ENCODE data around the gene STAC3. TPM values are rescaled to one million over a fixed set of nuclear protein-coding genes. Genes with fewer than 3 reads are reported as not detected.

The STAC3 gene
- total and polyA plus RNA-seq, 10 of the 15 experiments (the other 5 are each of a cell fraction or from before 2014, with no cell fraction given), result 0.49 to 9.9 (median 3.8) TPM

- TF ChIP-seq FOXK2 (IDR thresholded peaks at IDR 0.05) (no peak), CEBPB (IDR thresholded peaks at IDR 0.05; ENCODE audit: borderline replicate concordance in 1 of 2, low read depth in 2 of 2, low read length in 2 of 2) (no peak), ETV6 (conservative IDR thresholded peaks at IDR 0.05 in 1 of 2, IDR thresholded peaks at IDR 0.05 in 1 of 2; ENCODE audit: borderline replicate concordance in 1 of 2, low read depth in 1 of 2) (no peak)
Observed at GRCh38 chr12:57261428-57261865, 10.5 kb upstream of the STAC3 start (continued).

DNA sequence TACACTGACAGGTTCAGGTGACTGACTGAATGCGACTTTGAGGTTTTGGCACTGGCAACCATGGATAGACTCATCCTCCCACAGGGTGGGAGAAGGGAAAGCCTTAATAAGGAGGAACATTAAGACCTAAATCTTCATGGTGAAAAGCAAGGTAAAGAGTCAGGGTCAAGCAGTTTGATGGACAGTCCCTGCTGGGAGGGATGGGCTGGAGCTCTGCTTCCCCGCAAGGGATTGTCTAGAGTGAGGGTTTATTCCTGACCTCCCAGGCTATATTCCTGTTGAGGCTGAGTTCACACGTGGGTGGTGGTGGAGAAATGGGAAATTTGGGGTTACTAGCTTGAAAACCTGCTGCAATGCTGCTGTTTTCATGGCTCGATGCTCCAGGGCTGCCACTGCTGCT, 9.4 kb upstream of the STAC3 start:
- no peaks in the 10 kb centered on the region for H3K27me3 ChIP-seq (replicated peaks in 1 of 2; ENCODE audit: control insufficient read depth in 2 of 2, insufficient read depth in 2 of 2, low read length in 1 of 2)
- no peak for FAIRE-seq
- no TSS peak for BruUV-seq (replicated peaks)
- no peak for TF ChIP-seq ZNF24 (IDR thresholded peaks at IDR 0.05)
- no peak for TF ChIP-seq SUPT20H (IDR thresholded peaks at IDR 0.05; ENCODE audit: borderline replicate concordance, control insufficient read depth, low read depth, low read length)
- TF ChIP-seq, protein P1, sequence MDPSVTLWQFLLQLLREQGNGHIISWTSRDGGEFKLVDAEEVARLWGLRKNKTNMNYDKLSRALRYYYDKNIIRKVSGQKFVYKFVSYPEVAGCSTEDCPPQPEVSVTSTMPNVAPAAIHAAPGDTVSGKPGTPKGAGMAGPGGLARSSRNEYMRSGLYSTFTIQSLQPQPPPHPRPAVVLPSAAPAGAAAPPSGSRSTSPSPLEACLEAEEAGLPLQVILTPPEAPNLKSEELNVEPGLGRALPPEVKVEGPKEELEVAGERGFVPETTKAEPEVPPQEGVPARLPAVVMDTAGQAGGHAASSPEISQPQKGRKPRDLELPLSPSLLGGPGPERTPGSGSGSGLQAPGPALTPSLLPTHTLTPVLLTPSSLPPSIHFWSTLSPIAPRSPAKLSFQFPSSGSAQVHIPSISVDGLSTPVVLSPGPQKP (IDR thresholded peaks at IDR 0.05; ENCODE audit: low read depth, low read length), result no peak
- no peak for TF ChIP-seq ATF3 (IDR thresholded peaks at IDR 0.05; ENCODE audit: borderline replicate concordance, extremely low read depth, low read depth, low read length)
- TF ChIP-seq MAX (IDR thresholded peaks at IDR 0.05; ENCODE audit: low read depth, low read length), result no peak
- TF ChIP-seq EP300 (IDR thresholded peaks at IDR 0.05; ENCODE audit: borderline replicate concordance in 1 of 2, control insufficient read depth in 1 of 2, low read depth in 2 of 2, low read length in 2 of 2), result no peak
- TF ChIP-seq ETV6 (conservative IDR thresholded peaks at IDR 0.05 in 1 of 2, IDR thresholded peaks at IDR 0.05 in 1 of 2; ENCODE audit: borderline replicate concordance in 1 of 2, low read depth in 1 of 2), result no peak
- TF ChIP-seq CBX3 (IDR thresholded peaks at IDR 0.05; ENCODE audit: borderline replicate concordance, low read depth), result no peak
- no peak for TF ChIP-seq SREBF1 (IDR thresholded peaks at IDR 0.05; ENCODE audit: low read length)
- no peak for TF ChIP-seq IRF4 (IDR thresholded peaks at IDR 0.05; ENCODE audit: low read depth, low read length)
- no peak for TF ChIP-seq SIX5 (IDR thresholded peaks at IDR 0.05; ENCODE audit: low read depth, low read length, severe bottlenecking)
- TF ChIP-seq CBX5 (IDR thresholded peaks at IDR 0.05; ENCODE audit: low read depth), result no peak
- TF ChIP-seq RELB (IDR thresholded peaks at IDR 0.05; ENCODE audit: low read depth), result no peak
- no peak for TF ChIP-seq JUND (IDR thresholded peaks at IDR 0.05; ENCODE audit: low read depth, low read length)
- no peak for TF ChIP-seq RB1 (IDR thresholded peaks at IDR 0.05; ENCODE audit: borderline replicate concordance)
- TF ChIP-seq NR2C2 (IDR thresholded peaks at IDR 0.05; ENCODE audit: borderline replicate concordance, control insufficient read depth, insufficient read length, low read depth), result no peak
- TF ChIP-seq GABPA (IDR thresholded peaks at IDR 0.05; ENCODE audit: low read depth), result no peak

More for the DNA sequence above, 9.4 kb upstream of the STAC3 start:
- no peaks in the 10 kb centered on the region for H3K9me3 ChIP-seq (replicated peaks; ENCODE audit: control insufficient read depth, insufficient read depth, low read length)
- DNase-seq (ENCODE audit: low read depth, low spot score) (no peak), ATAC-seq (no peak)
- H3K27ac ChIP-seq (ENCODE audit: control insufficient read depth, insufficient read depth), result no peak overlapping the region
- H3K9ac ChIP-seq (ENCODE audit: control insufficient read depth, insufficient read depth, low read length), result no peak overlapping the region
- RAD21 ChIA-PET (ENCODE audit: unreplicated experiment), result interaction anchor here (2.9 kb wide), 1 partner anchor 192 kb away, joined by 20 read pairs; no protein-coding TSS in a partner anchor
- H3K36me3 ChIP-seq (ENCODE audit: control insufficient read depth in 2 of 2, insufficient read depth in 2 of 2, low read length in 1 of 2), result peaks cover 0 to 7% of the 10 kb centered on the region in 2 experiments; a peak in 3 of 4 replicates
- no peak overlapping the region for H3K4me3 ChIP-seq
- CTCF ChIA-PET, result interaction anchor here (0.9 to 9.4 kb wide), 5 partner anchors 17 to 194 kb away, joined by 3 to 210 read pairs (median 15); partner anchors contain the start of gene INHBE
- no peaks in the 10 kb centered on the region for H4K20me1 ChIP-seq (ENCODE audit: control insufficient read depth, insufficient read depth)
- intact Hi-C loops (cut with micrococcal nuclease; ENCODE audit: unreplicated experiment) (no loop called here), in situ Hi-C loops (cut with MboI) (loop anchor here (5.0 kb wide), 1 partner anchor 197 kb away; the partner anchor contains the start of genes GLI1 and INHBE)
- no peak overlapping the region for H3K4me2 ChIP-seq (ENCODE audit: control insufficient read depth, insufficient read depth)
- no peaks in the 10 kb centered on the region for H3K4me1 ChIP-seq (ENCODE audit: control insufficient read depth, insufficient read depth, low read length)
- no peak overlapping the region for H2AFZ ChIP-seq (ENCODE audit: control insufficient read depth, low read depth, low read length)
- POLR2A ChIA-PET, result interaction anchor here (0.6 kb wide), 1 partner anchor 239 kb away, joined by 4 read pairs; no protein-coding TSS in a partner anchor
- SMC1A ChIA-PET (ENCODE audit: uncharacterized antibody, unreplicated experiment), result interaction anchor here (1.0 to 9.5 kb wide), 3 partner anchors 189 to 198 kb away, joined by 4 to 134 read pairs (median 11); partner anchors contain the start of gene INHBE
- H3K79me2 ChIP-seq (ENCODE audit: control insufficient read depth, insufficient read depth, low read length), result no peaks in the 10 kb centered on the region
- WGBS (ENCODE audit: insufficient coverage, insufficient replicate concordance, low lambda C conversion rate, missing lambda C conversion rate), result 89% methylated on average over 4 of the region's 4 CpGs

Data from GM12878 (cell line).